Right atrium auricular region (tissue), 2 donors: Measurements from ENCODE around the gene ZNF764. TPM values are rescaled to one million over a fixed set of nuclear protein-coding genes. Genes with fewer than 3 reads are reported as not detected.

ENCODE experiments used
- DNase-seq: peaks from one replicate; pipeline ENCODE4 v3.0.0-alpha.2; 2019; ENCODE audit warnings: low spot score
- H3K27ac ChIP-seq, 2 donors: fragments of 200-600 bp; sonication (generic); 1 replicate in 1 of 2; 2 replicates in 1 of 2; pipeline ENCODE4 v1.5.1; 2016 to 2019
- H3K27me3 ChIP-seq, 2 donors: fragments of 200-600 bp; sonication (generic); one replicate each; pipeline versions ENCODE4 v1.5.1 to v1.6.0; 2017 to 2019
- H3K36me3 ChIP-seq: fragments of 200-600 bp; sonication (generic); one replicate; pipeline ENCODE4 v1.5.1; 2016
- H3K4me1 ChIP-seq, 2 donors: fragments of 200-600 bp; sonication (generic); one replicate each; pipeline versions ENCODE4 v1.5.1 to v1.6.0; 2017 to 2019
- H3K4me3 ChIP-seq, 2 donors: fragments of 200-600 bp; sonication (generic); 1 replicate in 1 of 2; 2 replicates in 1 of 2; pipeline ENCODE4 v1.5.1; 2017 to 2019; ENCODE audit warnings: mild to moderate bottlenecking in 1 of 2, moderate library complexity in 1 of 2
- H3K9me3 ChIP-seq, 2 donors: fragments of 200-600 bp; sonication (generic); one replicate each; pipeline ENCODE4 v1.5.1; 2019
- total RNA-seq, 2 donors: library from RNA; depleted of rRNA; stranded (reverse); fragments of >200 nt; gene quantifications; one replicate each; pipeline ENCODE4 v1.1.0, GENCODE V29; 2016
- TF ChIP-seq, protein P1 (sequence below), 2 donors: fragments of 200-600 bp; sonication (generic); IDR thresholded peaks; one replicate each; pipeline ENCODE4 v1.5.1; 2019; ENCODE audit warnings: antibody characterized with exemption in 2 of 2

The ZNF764 gene
- total RNA-seq, 2 donors from 2014 or later: 12.0 to 16.9 TPM

DNA sequence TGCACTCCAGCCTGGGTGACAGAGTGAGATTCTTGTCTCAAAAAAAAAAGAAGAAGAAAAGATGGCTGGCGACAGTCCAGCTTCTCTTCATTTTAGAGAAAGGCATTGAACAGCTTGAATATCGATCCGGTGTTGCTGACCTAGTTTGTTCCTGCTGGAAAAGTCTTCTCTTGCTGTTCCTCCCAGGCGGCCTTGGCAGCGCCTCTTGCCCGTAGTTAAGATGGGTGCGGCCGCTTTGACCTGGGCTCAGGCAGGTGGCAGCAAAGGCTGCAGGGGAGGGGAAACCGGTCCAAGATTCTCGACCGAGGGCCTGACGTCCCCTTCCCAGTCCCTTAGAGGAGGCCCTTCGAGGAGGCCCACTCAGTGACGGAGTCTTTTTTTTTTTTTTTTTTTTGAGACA is 3.8 kb upstream of the ZNF764 start:
- H3K4me1 ChIP-seq: peaks cover 0 to 20% of the 10 kb centered on the region in 2 donors
- TF ChIP-seq, protein P1, sequence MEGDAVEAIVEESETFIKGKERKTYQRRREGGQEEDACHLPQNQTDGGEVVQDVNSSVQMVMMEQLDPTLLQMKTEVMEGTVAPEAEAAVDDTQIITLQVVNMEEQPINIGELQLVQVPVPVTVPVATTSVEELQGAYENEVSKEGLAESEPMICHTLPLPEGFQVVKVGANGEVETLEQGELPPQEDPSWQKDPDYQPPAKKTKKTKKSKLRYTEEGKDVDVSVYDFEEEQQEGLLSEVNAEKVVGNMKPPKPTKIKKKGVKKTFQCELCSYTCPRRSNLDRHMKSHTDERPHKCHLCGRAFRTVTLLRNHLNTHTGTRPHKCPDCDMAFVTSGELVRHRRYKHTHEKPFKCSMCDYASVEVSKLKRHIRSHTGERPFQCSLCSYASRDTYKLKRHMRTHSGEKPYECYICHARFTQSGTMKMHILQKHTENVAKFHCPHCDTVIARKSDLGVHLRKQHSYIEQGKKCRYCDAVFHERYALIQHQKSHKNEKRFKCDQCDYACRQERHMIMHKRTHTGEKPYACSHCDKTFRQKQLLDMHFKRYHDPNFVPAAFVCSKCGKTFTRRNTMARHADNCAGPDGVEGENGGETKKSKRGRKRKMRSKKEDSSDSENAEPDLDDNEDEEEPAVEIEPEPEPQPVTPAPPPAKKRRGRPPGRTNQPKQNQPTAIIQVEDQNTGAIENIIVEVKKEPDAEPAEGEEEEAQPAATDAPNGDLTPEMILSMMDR (IDR thresholded peaks at IDR 0.05): no peak
- H3K9me3 ChIP-seq: no peaks in the 10 kb centered on the region
- H3K27ac ChIP-seq: peak overlapping the region; percentile 59 to 60
- no peak for DNase-seq
- no peaks in the 10 kb centered on the region for H3K36me3 ChIP-seq
- H3K27me3 ChIP-seq: no peaks in the 10 kb centered on the region
- peak overlapping the region; percentile 41 to 56 for H3K4me3 ChIP-seq

DNA sequence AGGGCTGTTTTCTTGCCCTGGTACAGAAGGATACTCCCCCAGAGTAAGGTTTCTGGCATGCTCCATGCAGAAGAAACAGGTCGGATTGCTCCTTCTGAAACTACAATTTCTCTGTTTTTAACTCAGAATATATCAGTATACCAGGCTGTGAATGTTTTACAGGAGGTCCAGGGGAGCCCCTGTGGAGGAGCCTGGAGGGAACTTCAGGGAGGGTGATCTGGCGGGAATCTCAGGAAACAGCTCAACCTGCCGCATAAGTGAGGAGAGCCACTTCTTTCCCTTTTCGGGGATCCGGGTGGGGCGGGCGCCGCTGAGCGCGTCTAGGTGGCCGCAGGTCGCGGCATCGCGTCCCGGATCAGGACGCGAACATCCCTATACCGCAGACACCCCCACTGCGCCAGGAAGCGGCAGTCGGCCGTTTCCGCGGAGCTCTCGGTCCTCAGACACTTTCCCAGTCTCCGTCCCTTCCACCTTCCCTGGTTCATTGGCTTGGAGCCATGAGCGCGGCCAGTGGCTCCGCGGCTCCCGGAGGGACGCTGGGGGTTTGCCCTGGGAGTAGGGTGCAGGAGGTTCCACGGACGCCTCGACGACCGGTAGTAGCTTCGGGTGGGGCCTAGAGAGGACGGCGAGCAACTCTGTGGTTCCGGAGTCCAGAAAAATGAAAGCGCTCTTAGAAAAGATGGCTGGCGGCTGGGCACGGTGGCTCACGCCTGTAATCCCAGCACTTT is 3.1 kb upstream of the ZNF764 start:
- Histone ChIP-seq H3K4me1 (peaks cover 0 to 27% of the 10 kb centered on the region in 2 donors), H3K4me3 (peak overlapping the region; percentile 41 to 56), H3K27me3 (no peaks in the 10 kb centered on the region), H3K27ac (peak overlapping the region; percentile 59 to 60), H3K36me3 (no peaks in the 10 kb centered on the region), H3K9me3 (no peaks in the 10 kb centered on the region)
- TF ChIP-seq, protein P1 (IDR thresholded peaks at IDR 0.05): no peak
- DNase-seq: no peak

DNA sequence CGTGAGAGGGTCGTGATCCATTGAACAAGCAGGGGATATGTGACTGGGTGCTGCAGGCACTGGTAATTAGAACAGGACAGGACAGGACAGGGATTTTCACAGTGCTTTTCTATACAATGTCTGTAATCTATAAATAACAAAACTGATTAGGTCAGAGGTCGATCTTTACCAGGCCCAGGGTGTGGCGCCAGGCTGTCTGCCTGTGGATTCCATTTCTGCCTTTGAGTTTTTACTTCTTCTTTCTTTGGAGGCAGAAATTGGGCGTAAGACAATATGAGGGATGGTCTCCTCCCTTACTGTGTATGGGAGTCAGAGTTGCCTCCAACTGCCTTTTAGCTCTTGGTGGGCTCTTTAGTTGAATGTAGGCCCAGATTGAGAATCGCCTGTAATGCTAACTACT is 1.5 kb upstream of the ZNF764 start:
- no peak overlapping the region for H3K4me3 ChIP-seq
- no peak overlapping the region for H3K27ac ChIP-seq
- H3K4me1 ChIP-seq: peaks cover 0 to 35% of the 10 kb centered on the region in 2 donors
- TF ChIP-seq, protein P1 (IDR thresholded peaks at IDR 0.05): no peak
- H3K9me3 ChIP-seq: no peaks in the 10 kb centered on the region
- no peak for DNase-seq
- H3K27me3 ChIP-seq: no peaks in the 10 kb centered on the region
- H3K36me3 ChIP-seq: peaks cover 12% of the 10 kb centered on the region

DNA sequence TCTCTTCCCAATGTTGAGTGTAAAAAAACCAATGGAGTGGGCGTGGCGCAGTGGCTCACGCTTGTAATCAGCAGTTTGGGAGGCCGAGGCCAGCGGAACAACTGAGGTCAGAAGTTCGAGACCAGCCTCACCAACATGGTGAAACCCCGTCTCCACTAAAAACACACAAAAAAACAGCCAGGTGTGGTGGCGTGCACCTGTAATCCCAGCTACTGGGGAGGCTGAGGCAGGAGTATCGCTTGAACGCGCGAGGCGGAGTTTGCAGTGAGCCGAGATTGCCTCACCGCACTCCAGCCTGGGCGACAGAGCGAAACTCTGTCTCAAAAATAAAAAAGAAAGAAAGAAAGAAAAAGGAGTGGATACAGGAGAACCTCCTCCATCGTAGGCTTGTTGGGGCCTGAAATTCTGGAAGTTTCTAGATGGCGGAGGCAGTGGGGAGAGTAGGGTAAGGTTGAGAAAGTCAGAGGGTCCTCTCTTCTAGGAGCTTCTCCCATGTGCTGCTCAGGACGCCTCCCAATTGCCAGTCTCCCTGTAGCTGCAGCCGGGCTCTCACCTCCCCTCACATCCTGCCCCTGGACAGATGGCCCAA is 709 bp upstream of the ZNF764 start:
- TF ChIP-seq, protein P1 (IDR thresholded peaks at IDR 0.05): no peak
- Histone ChIP-seq H3K36me3 (peaks cover 16% of the 10 kb centered on the region), H3K4me1 (peaks cover 0 to 39% of the 10 kb centered on the region in 2 donors)

DNA sequence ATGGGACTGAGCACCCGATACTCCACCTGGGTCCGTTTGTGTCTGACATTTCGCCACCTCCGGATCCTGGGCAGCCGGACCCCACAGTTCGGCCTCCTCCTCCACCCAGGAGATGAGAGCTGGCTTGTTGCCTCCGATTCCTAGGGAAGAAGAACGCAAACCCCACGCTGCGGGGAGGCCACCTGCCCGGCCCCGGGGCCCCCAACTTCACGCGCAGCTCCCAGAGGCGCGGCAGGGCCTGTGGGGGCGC is 542 bp downstream of the ZNF764 start:
- Histone ChIP-seq H3K27me3 (no peaks in the 10 kb centered on the region), H3K9me3 (no peaks in the 10 kb centered on the region), H3K27ac (peak overlapping the region; percentile 95 to 99), H3K36me3 (peaks cover 16% of the 10 kb centered on the region), H3K4me3 (peak overlapping the region; percentile 87 to 88), H3K4me1 (peaks cover 0 to 47% of the 10 kb centered on the region in 2 donors)
- no peak for DNase-seq
- TF ChIP-seq, protein P1 (IDR thresholded peaks at IDR 0.05): peak in 1 of 2 donors; percentile 15

More for the DNA sequence above, 709 bp upstream of the ZNF764 start:
- no peak for DNase-seq
- Histone ChIP-seq H3K27ac (peak overlapping the region; percentile 95 to 99), H3K4me3 (peak overlapping the region; percentile 87 to 88), H3K27me3 (no peaks in the 10 kb centered on the region), H3K9me3 (no peaks in the 10 kb centered on the region)
